ENCODE data around the gene EDNRB.

EDNRB gene

DNA sequence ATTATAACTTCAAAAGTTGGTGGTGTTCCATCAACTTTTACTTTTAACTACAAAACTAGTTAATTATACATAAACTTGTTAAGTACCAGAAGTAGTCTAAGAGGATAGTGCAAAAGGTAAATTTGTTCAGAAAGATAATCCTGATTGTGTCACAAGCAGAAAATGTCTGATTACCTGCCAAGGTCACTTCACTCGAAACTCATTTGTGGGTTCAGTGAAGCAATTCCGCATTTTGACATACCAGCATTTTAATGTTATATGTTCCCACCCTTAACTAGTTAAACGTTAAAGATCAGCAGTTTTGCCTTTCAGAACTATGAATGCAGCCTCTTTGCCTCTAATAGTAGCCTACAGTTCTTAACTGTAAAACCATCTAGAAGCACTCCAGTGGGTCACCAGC, 5.6 kb downstream of the EDNRB start:
- no peaks in the 10 kb centered on the region for H3K9me2 ChIP-seq (replicated peaks; ENCODE audit: control insufficient read depth, low read length)
- H3K79me2 ChIP-seq (ENCODE audit: control insufficient read depth, low read length) = no peaks in the 10 kb centered on the region
- no peak overlapping the region for H3K4me3 ChIP-seq (ENCODE audit: low read length)
- no peaks in the 10 kb centered on the region for H4K20me1 ChIP-seq (ENCODE audit: control insufficient read depth, insufficient read depth, low read depth, low read length)
- TF ChIP-seq, protein P1, sequence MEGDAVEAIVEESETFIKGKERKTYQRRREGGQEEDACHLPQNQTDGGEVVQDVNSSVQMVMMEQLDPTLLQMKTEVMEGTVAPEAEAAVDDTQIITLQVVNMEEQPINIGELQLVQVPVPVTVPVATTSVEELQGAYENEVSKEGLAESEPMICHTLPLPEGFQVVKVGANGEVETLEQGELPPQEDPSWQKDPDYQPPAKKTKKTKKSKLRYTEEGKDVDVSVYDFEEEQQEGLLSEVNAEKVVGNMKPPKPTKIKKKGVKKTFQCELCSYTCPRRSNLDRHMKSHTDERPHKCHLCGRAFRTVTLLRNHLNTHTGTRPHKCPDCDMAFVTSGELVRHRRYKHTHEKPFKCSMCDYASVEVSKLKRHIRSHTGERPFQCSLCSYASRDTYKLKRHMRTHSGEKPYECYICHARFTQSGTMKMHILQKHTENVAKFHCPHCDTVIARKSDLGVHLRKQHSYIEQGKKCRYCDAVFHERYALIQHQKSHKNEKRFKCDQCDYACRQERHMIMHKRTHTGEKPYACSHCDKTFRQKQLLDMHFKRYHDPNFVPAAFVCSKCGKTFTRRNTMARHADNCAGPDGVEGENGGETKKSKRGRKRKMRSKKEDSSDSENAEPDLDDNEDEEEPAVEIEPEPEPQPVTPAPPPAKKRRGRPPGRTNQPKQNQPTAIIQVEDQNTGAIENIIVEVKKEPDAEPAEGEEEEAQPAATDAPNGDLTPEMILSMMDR (IDR thresholded peaks at IDR 0.05; ENCODE audit: low read depth, low read length, poor library complexity, severe bottlenecking) = no peak
- TF ChIP-seq EZH2phosphoT487 (IDR thresholded peaks at IDR 0.05; ENCODE audit: borderline replicate concordance, low read length) = no peak
- H3K27me3 ChIP-seq (ENCODE audit: control insufficient read depth, low read length) = no peaks in the 10 kb centered on the region
- H3K4me2 ChIP-seq (ENCODE audit: low read length) = no peak overlapping the region
- H3K4me1 ChIP-seq (ENCODE audit: control insufficient read depth, low read length) = no peaks in the 10 kb centered on the region
- H3K9me3 ChIP-seq (ENCODE audit: control insufficient read depth, insufficient read depth, low read length) = no peaks in the 10 kb centered on the region
- H3K27ac ChIP-seq (ENCODE audit: low read depth, low read length) = no peak overlapping the region
- no peaks in the 10 kb centered on the region for H3F3A ChIP-seq (ENCODE audit: control insufficient read depth, insufficient read depth)
- H3K36me3 ChIP-seq (ENCODE audit: control insufficient read depth, low read length) = no peaks in the 10 kb centered on the region

DNA sequence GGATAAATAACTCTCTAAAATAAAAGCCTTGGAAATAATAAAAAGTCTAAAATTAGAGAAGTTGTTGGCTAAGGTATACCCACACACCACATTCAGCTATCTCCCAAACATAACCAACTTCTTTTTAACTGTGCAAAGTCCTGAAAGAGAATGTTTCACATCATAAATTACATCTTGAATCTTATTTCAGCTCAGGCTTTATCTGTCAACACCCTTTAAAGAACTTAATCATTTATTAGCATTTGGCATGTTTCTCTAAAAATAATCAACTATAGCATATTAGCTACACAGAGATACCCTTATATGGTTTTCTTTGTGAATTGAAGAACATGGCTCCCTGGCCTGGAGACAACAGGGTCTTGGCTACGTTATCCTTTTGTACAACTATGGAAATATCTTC, 6.9 kb downstream of the EDNRB start:
- H3K4me3 ChIP-seq (ENCODE audit: low read length) = no peak overlapping the region
- no peaks in the 10 kb centered on the region for H3K27me3 ChIP-seq (ENCODE audit: control insufficient read depth, low read length)
- no peaks in the 10 kb centered on the region for H3K4me1 ChIP-seq (ENCODE audit: control insufficient read depth, low read length)
- no peaks in the 10 kb centered on the region for H4K20me1 ChIP-seq (ENCODE audit: control insufficient read depth, insufficient read depth, low read depth, low read length)
- no peak for TF ChIP-seq EZH2phosphoT487 (IDR thresholded peaks at IDR 0.05; ENCODE audit: borderline replicate concordance, low read length)
- TF ChIP-seq, protein P1 (IDR thresholded peaks at IDR 0.05; ENCODE audit: low read depth, low read length, poor library complexity, severe bottlenecking) = no peak
- no peaks in the 10 kb centered on the region for H3K9me2 ChIP-seq (replicated peaks; ENCODE audit: control insufficient read depth, low read length)
- H3K36me3 ChIP-seq (ENCODE audit: control insufficient read depth, low read length) = no peaks in the 10 kb centered on the region
- H3K79me2 ChIP-seq (ENCODE audit: control insufficient read depth, low read length) = no peaks in the 10 kb centered on the region
- no peak overlapping the region for H3K27ac ChIP-seq (ENCODE audit: low read depth, low read length)
- no peaks in the 10 kb centered on the region for H3F3A ChIP-seq (ENCODE audit: control insufficient read depth, insufficient read depth)
- H3K4me2 ChIP-seq (ENCODE audit: low read length) = no peak overlapping the region
- no peaks in the 10 kb centered on the region for H3K9me3 ChIP-seq (ENCODE audit: control insufficient read depth, insufficient read depth, low read length)

DNA sequence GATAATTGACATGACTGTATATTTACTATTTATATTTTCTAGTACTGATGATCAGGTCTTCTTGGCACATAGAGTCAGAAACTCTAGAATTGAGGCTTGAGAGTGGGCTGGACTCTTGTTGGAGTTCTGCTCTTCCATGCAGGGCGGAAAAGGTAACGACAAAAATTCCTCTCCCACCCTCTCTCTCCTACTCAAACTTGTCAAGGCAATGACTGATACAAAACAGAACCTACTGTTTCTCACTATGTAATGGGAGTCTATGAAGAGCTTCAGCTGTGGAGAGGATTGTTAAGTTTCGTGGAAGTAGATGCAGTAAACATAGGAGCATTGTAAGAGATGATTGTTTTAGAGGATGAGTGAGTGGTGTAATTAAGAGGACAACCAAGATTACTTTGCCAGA, 8.8 kb downstream of the EDNRB start:
- no peak overlapping the region for H3K4me2 ChIP-seq (ENCODE audit: low read length)
- TF ChIP-seq EZH2phosphoT487 (IDR thresholded peaks at IDR 0.05; ENCODE audit: borderline replicate concordance, low read length) = no peak
- TF ChIP-seq, protein P1 (IDR thresholded peaks at IDR 0.05; ENCODE audit: low read depth, low read length, poor library complexity, severe bottlenecking) = no peak
- H3K4me3 ChIP-seq (ENCODE audit: low read length) = no peak overlapping the region
- no peaks in the 10 kb centered on the region for H3F3A ChIP-seq (ENCODE audit: control insufficient read depth, insufficient read depth)
- no peaks in the 10 kb centered on the region for H3K9me2 ChIP-seq (replicated peaks; ENCODE audit: control insufficient read depth, low read length)
- no peaks in the 10 kb centered on the region for H3K36me3 ChIP-seq (ENCODE audit: control insufficient read depth, low read length)
- no peaks in the 10 kb centered on the region for H3K9me3 ChIP-seq (ENCODE audit: control insufficient read depth, insufficient read depth, low read length)
- H3K27me3 ChIP-seq (ENCODE audit: control insufficient read depth, low read length) = no peaks in the 10 kb centered on the region
- H4K20me1 ChIP-seq (ENCODE audit: control insufficient read depth, insufficient read depth, low read depth, low read length) = no peaks in the 10 kb centered on the region
- no peaks in the 10 kb centered on the region for H3K4me1 ChIP-seq (ENCODE audit: control insufficient read depth, low read length)
- no peaks in the 10 kb centered on the region for H3K79me2 ChIP-seq (ENCODE audit: control insufficient read depth, low read length)
- no peak overlapping the region for H3K27ac ChIP-seq (ENCODE audit: low read depth, low read length)

DNA sequence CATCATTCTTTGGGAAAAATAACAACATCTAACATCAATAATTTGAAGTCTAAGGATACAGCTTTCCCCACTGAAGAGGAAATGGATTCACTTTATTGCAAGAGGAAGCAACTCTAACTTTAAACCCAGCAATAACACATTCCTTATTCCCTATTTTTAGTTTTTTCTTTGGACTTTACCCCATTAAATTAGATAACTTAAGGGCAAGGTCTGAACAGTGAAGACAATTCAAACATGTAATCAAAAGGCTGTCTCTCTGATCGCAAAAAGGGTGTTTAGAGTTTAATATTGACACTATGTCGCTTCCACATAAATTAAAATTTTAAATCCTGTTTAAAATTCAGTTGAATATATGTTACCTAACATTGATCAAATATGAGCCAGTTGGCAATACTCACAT, 10.1 kb downstream of the EDNRB start:
- no peak overlapping the region for H3K27ac ChIP-seq (ENCODE audit: low read depth, low read length)
- H3K9me2 ChIP-seq (replicated peaks; ENCODE audit: control insufficient read depth, low read length) = no peaks in the 10 kb centered on the region
- no peak overlapping the region for H3K4me3 ChIP-seq (ENCODE audit: low read length)
- TF ChIP-seq, protein P1 (IDR thresholded peaks at IDR 0.05; ENCODE audit: low read depth, low read length, poor library complexity, severe bottlenecking) = no peak
- no peak for TF ChIP-seq EZH2phosphoT487 (IDR thresholded peaks at IDR 0.05; ENCODE audit: borderline replicate concordance, low read length)
- no peaks in the 10 kb centered on the region for H3K79me2 ChIP-seq (ENCODE audit: control insufficient read depth, low read length)
- H3K27me3 ChIP-seq (ENCODE audit: control insufficient read depth, low read length) = no peaks in the 10 kb centered on the region
- no peaks in the 10 kb centered on the region for H3K36me3 ChIP-seq (ENCODE audit: control insufficient read depth, low read length)
- H3K4me1 ChIP-seq (ENCODE audit: control insufficient read depth, low read length) = no peaks in the 10 kb centered on the region
- H3F3A ChIP-seq (ENCODE audit: control insufficient read depth, insufficient read depth) = no peaks in the 10 kb centered on the region
- H4K20me1 ChIP-seq (ENCODE audit: control insufficient read depth, insufficient read depth, low read depth, low read length) = no peaks in the 10 kb centered on the region
- no peak overlapping the region for H3K4me2 ChIP-seq (ENCODE audit: low read length)
- H3K9me3 ChIP-seq (ENCODE audit: control insufficient read depth, insufficient read depth, low read length) = no peaks in the 10 kb centered on the region
